Epidermal melanocyte (primary cell): Measurements from ENCODE around the gene STK24.

Experiments used
- DNase-seq: peaks from one replicate; pipeline ENCODE4 v3.0.0; 2011; ENCODE audit warnings: low spot score; ENCODE audit not compliant: insufficient read length

Gene STK24

GRCh38 chr13:98452851-98453843 is 123.8 kb downstream of the STK24 start:
- DNase-seq = no peak

GRCh38 chr13:98451676-98452470 is 125.0 kb downstream of the STK24 start:
- no peak for DNase-seq

GRCh38 chr13:98450539-98451111 is 126.3 kb downstream of the STK24 start:
- no peak for DNase-seq

- DNase-seq = no peak
These were observed 126.9 kb downstream of the STK24 start for GRCh38 chr13:98450026-98450425.

GRCh38 chr13:98449273-98449672 is 127.6 kb downstream of the STK24 start:
- no peak for DNase-seq

- no peak for DNase-seq
These were observed 128.3 kb downstream of the STK24 start for GRCh38 chr13:98448642-98448928.

GRCh38 chr13:98447881-98448641 is 128.8 kb downstream of the STK24 start:
- DNase-seq = no peak

GRCh38 chr13:98447130-98447529 is 129.8 kb downstream of the STK24 start:
- DNase-seq = no peak

GRCh38 chr13:98446234-98446621 is 130.7 kb downstream of the STK24 start:
- no peak for DNase-seq

GRCh38 chr13:98445340-98446233 is 131.3 kb downstream of the STK24 start:
- DNase-seq = peak; percentile 49

- DNase-seq = no peak
These were observed 132.5 kb downstream of the STK24 start for GRCh38 chr13:98444381-98444780.

- DNase-seq = no peak
These were observed 133.0 kb downstream of the STK24 start for GRCh38 chr13:98443800-98444325.

GRCh38 chr13:98443329-98443728 is 133.6 kb downstream of the STK24 start:
- DNase-seq = no peak

GRCh38 chr13:98442391-98443230 is 134.3 kb downstream of the STK24 start:
- no peak for DNase-seq

GRCh38 chr13:98441056-98441676 is 135.7 kb downstream of the STK24 start:
- DNase-seq = no peak

GRCh38 chr13:98440390-98441055 is 136.4 kb downstream of the STK24 start:
- no peak for DNase-seq

GRCh38 chr13:98439896-98440295 is 137.0 kb downstream of the STK24 start:
- DNase-seq = no peak

- no peak for DNase-seq
These were observed 137.6 kb downstream of the STK24 start for GRCh38 chr13:98439126-98439828.
